T-helper 2 cell (primary cell): Measurements from ENCODE around the gene ALKBH8.
"Not testable (repeated sequence)": the region's sequence is repeated elsewhere in the genome, so short reads cannot be mapped to it uniquely, and the experiment has no call there.

ENCODE experiments used
- DNase-seq, 5 experiments: peaks; one replicate each; pipeline versions ENCODE4 v3.0.0 to v3.0.0-alpha.2; 2012 to 2022

ALKBH8 gene

GRCh38 chr11:107504981-107505380 lies 60.6 kb downstream of the ALKBH8 start:
- no peak for DNase-seq

- no peak for DNase-seq
Observed at GRCh38 chr11:107501713-107502112, 63.8 kb downstream of the ALKBH8 start.

GRCh38 chr11:107497371-107497770 lies 68.2 kb downstream of the ALKBH8 start:
- DNase-seq: not testable (repeated sequence)

- no peak for DNase-seq
Observed at GRCh38 chr11:107496011-107496410, 69.5 kb downstream of the ALKBH8 start.

- DNase-seq: no peak
Observed at GRCh38 chr11:107494055-107494454, 71.5 kb downstream of the ALKBH8 start.

- DNase-seq: no peak
Observed at GRCh38 chr11:107493117-107493516, 72.4 kb downstream of the ALKBH8 start.

- DNase-seq: no peak
Observed at GRCh38 chr11:107490836-107491235, 74.7 kb downstream of the ALKBH8 start.

- no peak for DNase-seq
Observed at GRCh38 chr11:107482234-107482633, 83.3 kb downstream of the ALKBH8 start.

- no peak for DNase-seq
Observed at GRCh38 chr11:107478922-107479321, 86.6 kb downstream of the ALKBH8 start.

- no peak for DNase-seq
Observed at GRCh38 chr11:107477820-107478219, 87.7 kb downstream of the ALKBH8 start.

GRCh38 chr11:107473792-107474191 lies 91.7 kb downstream of the ALKBH8 start:
- DNase-seq: no peak

- no peak for DNase-seq
Observed at GRCh38 chr11:107472966-107473365, 92.6 kb downstream of the ALKBH8 start.

GRCh38 chr11:107468596-107468995 lies 96.9 kb downstream of the ALKBH8 start:
- DNase-seq: no peak

GRCh38 chr11:107467696-107468095 lies 97.8 kb downstream of the ALKBH8 start:
- no peak for DNase-seq

GRCh38 chr11:107466275-107466866 lies 99.2 kb downstream of the ALKBH8 start:
- not testable (repeated sequence) for DNase-seq

GRCh38 chr11:107457558-107458271 lies 107.8 kb downstream of the ALKBH8 start, which contains the start of gene CWF19L2:
Gene CWF19L2 (minus strand): TSS chr11:107457825. CDS start chr11:107457816, 9 bp downstream.
- DNase-seq: peak; percentile 64 to 97 (median 84)

- DNase-seq: peak in 1 of 5 experiments; percentile 29
Observed at GRCh38 chr11:107457205-107457557, 108.4 kb downstream of the ALKBH8 start.

- no peak for DNase-seq
Observed at GRCh38 chr11:107453594-107454286, 111.8 kb downstream of the ALKBH8 start.
